ENCODE results near the gene PCBP3.

Gene PCBP3

GRCh38 chr21:45818276-45818903, 174.9 kb downstream of the PCBP3 start:
- DNase-seq = peak; percentile 81

DNA sequence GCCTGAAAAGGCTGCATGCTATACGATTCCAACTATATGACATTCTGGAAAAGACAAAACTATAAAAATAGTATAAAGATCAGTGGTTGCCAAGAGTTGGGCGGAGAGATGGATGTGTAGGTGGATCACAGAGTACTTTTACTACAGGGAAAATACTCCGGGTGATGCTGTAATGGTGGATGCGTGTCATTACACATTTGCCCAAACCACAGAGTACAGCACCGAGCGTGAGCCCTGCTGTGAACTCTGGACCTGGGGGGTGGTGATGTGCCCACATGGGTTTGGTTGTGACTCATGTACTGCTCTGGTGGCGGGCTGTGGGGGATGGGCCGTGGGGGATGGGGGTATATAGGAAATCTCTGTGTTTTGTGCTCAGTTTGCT, 175.4 kb downstream of the PCBP3 start:
- DNase-seq = peak; percentile 91

DNA sequence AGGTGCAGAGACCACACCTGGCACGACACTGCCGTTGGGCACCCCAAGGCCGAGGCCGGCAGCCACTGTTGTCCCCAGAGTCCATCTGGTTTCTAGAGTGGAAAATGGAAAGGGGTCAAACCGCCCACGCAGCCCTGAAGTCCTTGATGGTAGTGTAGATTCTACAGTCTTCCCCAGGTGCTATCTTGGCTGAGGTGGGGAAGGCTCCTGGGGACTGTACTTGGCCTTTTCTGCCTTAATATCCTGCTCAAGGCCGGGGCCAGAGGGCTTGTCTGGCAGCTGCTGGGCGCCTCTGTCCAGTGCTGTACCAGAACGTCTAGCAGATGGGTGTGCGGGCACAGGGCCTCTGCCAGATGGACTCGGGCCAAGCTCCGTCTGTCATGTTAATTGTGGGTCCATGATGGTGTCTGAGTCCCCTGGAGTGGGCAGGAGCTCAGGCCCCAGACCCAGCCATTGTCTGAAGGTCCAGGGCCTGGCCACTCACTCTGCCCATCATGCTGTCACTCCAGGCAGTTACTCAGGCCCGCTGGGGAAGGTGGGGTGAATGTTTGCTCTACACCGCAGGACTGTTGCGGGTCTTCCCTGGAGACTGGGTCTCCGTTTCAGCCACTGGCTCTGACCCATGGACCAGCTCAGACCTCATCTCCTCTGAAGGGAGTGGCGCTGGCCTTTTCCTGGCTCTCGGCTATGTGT, 176.1 kb downstream of the PCBP3 start:
- no peak for DNase-seq

- DNase-seq = peak; percentile 89
Measured at GRCh38 chr21:45820171-45821091, 176.9 kb downstream of the PCBP3 start.

- DNase-seq = no peak
Measured at GRCh38 chr21:45821315-45821962, 177.9 kb downstream of the PCBP3 start.

DNA sequence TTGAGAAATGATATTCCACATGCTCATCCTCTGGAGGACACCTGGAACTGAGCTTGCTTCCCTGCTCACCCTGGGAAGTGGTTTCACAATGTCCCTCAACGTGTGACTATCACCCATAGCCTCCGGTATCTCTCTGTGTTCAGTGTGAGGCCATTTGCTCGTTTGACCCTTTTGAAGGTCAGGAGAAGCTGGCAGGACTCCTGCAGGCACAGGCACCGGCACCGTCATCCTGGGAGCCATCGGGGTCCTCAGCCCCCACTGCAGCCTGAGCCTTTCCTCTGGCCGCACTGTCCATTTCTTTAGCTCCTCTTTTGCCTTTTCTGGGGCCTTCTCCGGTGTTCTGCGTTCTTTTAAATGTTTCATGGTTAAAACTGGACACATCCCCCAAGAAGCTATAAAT, 178.5 kb downstream of the PCBP3 start:
- no peak for DNase-seq

- no peak for DNase-seq
Measured at GRCh38 chr21:45822429-45823099, 179.0 kb downstream of the PCBP3 start.

DNA sequence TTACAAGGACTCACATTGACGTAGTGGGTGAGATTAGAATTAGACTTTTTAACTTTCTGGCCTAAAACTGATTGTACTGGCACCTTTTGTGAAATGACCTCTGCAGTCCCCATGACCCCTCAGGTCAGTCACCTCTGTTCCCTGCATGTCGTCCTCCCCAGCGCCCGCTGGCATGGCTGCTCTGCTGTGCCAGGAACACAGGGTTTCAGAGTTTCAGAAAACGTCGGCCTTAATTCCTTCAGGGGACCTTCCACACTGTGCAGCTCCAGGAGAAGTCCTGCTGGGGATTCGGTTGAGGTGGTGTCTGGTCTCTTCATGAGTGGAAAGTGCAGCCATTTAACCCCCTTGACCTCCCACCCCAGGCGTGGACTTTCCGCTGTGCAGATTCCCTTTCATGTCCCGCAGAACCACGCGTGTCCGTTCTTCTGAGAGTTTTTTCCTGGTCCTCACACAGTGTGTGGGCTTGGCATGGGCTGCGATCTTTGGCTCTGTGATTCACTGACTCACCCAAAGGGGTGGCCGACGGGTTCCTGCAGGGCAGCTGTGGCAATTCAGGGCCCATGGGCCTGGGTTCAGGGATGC, 179.7 kb downstream of the PCBP3 start:
- DNase-seq = no peak

GRCh38 chr21:45824546-45825215, 181.2 kb downstream of the PCBP3 start:
- no peak for DNase-seq

- no peak for DNase-seq
Measured at GRCh38 chr21:45825219-45825618, 181.7 kb downstream of the PCBP3 start.

GRCh38 chr21:45826676-45827301, 183.3 kb downstream of the PCBP3 start:
- no peak for DNase-seq

GRCh38 chr21:45827302-45827692, 183.8 kb downstream of the PCBP3 start:
- DNase-seq = no peak

GRCh38 chr21:45827881-45828579, 184.5 kb downstream of the PCBP3 start:
- DNase-seq = no peak

- no peak for DNase-seq
Measured at GRCh38 chr21:45828580-45829570, 185.3 kb downstream of the PCBP3 start.

GRCh38 chr21:45829668-45830067, 186.1 kb downstream of the PCBP3 start:
- DNase-seq = no peak

DNA sequence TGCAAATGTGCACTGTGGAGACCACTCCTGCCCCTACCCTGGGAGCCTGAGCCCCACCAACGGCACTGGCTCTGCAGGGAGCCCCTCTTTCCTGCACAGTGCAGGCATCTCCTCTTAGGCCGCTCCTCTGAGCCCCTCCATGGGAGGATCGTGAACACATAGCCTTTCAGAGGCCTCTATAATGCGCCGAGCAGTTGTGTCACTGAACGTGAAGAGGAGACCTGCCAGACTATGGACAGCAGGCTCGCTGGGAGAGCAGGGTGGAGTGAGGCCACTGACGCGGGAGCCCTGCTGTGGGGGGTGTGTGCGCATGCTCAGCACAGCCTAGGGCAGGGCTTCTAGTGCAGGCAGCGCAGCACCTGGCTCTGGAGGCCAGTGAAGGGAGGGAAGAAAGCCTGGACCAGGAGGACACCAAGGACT, 186.7 kb downstream of the PCBP3 start:
- no peak for DNase-seq

- DNase-seq = no peak
Measured at GRCh38 chr21:45830720-45831366, 187.3 kb downstream of the PCBP3 start.

- DNase-seq = peak; percentile 27
Measured at GRCh38 chr21:45831991-45832740, 188.6 kb downstream of the PCBP3 start.

Measured in fibroblast of skin of right quadriceps (primary cell).